Heart left ventricle (tissue), 16 donors: ENCODE results near the gene MTARC2. TPM values are rescaled to one million over a fixed set of nuclear protein-coding genes. Genes with fewer than 3 reads are reported as not detected.

Experiments used
- ATAC-seq, 4 donors: fragments of 200-7000 bp; cut with Tn5 transposase; one replicate each; pipeline ENCODE4 v1.9.1; 2020 to 2022; ENCODE audit warnings: moderate library complexity in 4 of 4, mild to moderate bottlenecking in 3 of 4, moderate number of reproducible peaks in 1 of 4
- DNase-seq, 5 donors: peaks; one replicate each; pipeline ENCODE4 v3.0.0-alpha.2; 2020
- H3K27ac ChIP-seq, 12 donors: fragments of 200-600 bp; sonication (generic) in 4 of 12; one replicate each; pipeline versions ENCODE4 v1.5.0 to v1.8.0; 2016 to 2022; ENCODE audit warnings: mild to moderate bottlenecking in 2 of 12
- H3K27me3 ChIP-seq, 9 donors: fragments of 200-600 bp; sonication (generic) in 2 of 9; one replicate each; pipeline versions ENCODE4 v1.5.1 to v1.8.0; 2016 to 2022; ENCODE audit warnings: mild to moderate bottlenecking in 3 of 9
- H3K36me3 ChIP-seq, 9 donors: fragments of 200-600 bp; sonication (generic) in 2 of 9; one replicate each; pipeline versions ENCODE4 v1.5.0 to v1.8.0; 2018 to 2022; ENCODE audit warnings: mild to moderate bottlenecking in 2 of 9
- H3K4me1 ChIP-seq, 12 donors: fragments of 200-600 bp; sonication (generic) in 4 of 12; one replicate each; pipeline versions ENCODE4 v1.5.0 to v1.8.0; 2016 to 2022; ENCODE audit warnings: mild to moderate bottlenecking in 3 of 12
- H3K4me3 ChIP-seq, 12 donors: fragments of 200-600 bp; sonication (generic) in 4 of 12; one replicate each; pipeline versions ENCODE4 v1.5.0 to v1.8.0; 2017 to 2022; ENCODE audit warnings: mild to moderate bottlenecking in 9 of 12, moderate library complexity in 4 of 12
- H3K9me3 ChIP-seq, 12 donors: fragments of 200-600 bp; sonication (generic) in 4 of 12; one replicate each; pipeline versions ENCODE4 v1.5.0 to v1.8.0; 2016 to 2022; ENCODE audit warnings: mild to moderate bottlenecking in 1 of 12
- CTCF ChIP-seq, 12 donors: fragments of 200-600 bp; sonication (generic) in 4 of 12; IDR thresholded peaks; one replicate each; pipeline versions ENCODE4 v1.5.0 to v1.8.0; 2018 to 2022; ENCODE audit warnings: antibody characterized with exemption in 12 of 12, mild to moderate bottlenecking in 5 of 12
- POLR2A ChIP-seq, 2 donors: fragments of 450-650 bp; IDR thresholded peaks; one replicate each; pipeline ENCODE4 v1.6.1; 2017; ENCODE audit warnings: antibody characterized with exemption in 2 of 2, mild to moderate bottlenecking in 2 of 2, moderate library complexity in 2 of 2
- WGBS, 4 donors: extraction: QIAGEN DNeasy Blood & Tissue Kit in 2 of 4; methylation state at CpG; one replicate each; pipeline versions ENCODE4 v1.1.5 to v1.1.7; 2013 to 2018; 5-methylcytosine and 5-hydroxymethylcytosine counted together
- intact Hi-C, 10 donors: fragments of 100-400 bp; cut with DNase I; formaldehyde crosslinking; loops; one replicate each; pipeline versions ENCODE4 v1.11.1 to v1.14.2; 2022
- polyA plus RNA-seq, 2 donors: library from polyadenylated mRNA; stranded (reverse); fragments of 200-250 nt; gene quantifications; one replicate each; pipeline ENCODE4 v1.2.3, GENCODE V29; 2013
- total RNA-seq, 9 donors: library from RNA; depleted of rRNA in 2 of 9; stranded (reverse); fragments of >200 nt in 2 of 9; fragmentation: NEBNext Ultra II Directional in 3 of 9; extraction: Animal tissue kit (Norgen Biotek cat#: 25700) in 3 of 9; gene quantifications; one replicate each; pipeline versions ENCODE4 v1.1.0 to v1.2.4, GENCODE V29; 2016 to 2023
- donor health status: ischemic (EF 13 %, LVEDD 7.1; RV severe dilation, severe dysfunction).
- donor health status: healthy with polysubstance abuse.
- donor health status: DM: no; HTN: yes; CAD: no.
- donor health status: DM: no; HTN: no; CAD: no.
- donor health status: ischemic (EF 25% LVEDD 6.9; RV normal size, moderate dysfunction).
- donor health status: ischemic (EF 25% LVEDD 5.7; RV mildly dilated, moderate dysfunction).
- donor health status: healthy.
- donor health status: DM: yes; HTN: yes; CAD: no.
- donor health status: ischemic (EF 35%, LVEDD 5.7; RV mildly dilated, moderate dysfunction).
- donor health status: nonischemic (EF 11% LVEDD 7.7; RV severe dilation, severe dysfunction).
- donor health status: DM: yes; HTN: yes; CAD: no.
- donor health status: PGD.
- donor health status: ischemic (EF 29% LVEDD 5.4; RV normal size, mild dysfunction).
- donor health status: nonischemic (EF 23%, LVEDD 6.1; RV moderate dilation, normal function).

MTARC2 gene
- total and polyA plus RNA-seq, 11 donors: 10.4 to 29.1 (median 20.3) TPM

DNA sequence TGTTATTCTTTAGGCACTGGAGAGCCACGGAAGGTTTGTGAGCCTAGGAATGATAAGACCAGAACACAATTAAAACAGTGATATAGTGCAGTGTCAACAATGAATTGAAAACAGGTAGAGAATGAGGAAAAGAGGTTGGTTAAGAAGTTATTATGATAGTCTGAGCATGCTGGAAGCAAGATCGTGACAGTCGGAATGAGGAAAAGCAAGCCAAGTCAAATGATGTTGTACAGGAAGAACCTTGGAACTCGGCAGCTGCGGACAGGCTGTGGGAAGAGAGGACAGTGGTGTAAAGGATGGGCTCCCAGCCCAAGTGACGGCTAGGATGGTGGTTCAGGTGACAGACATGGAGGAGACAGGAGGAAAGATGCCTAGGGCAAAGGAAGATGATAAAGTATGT lies 64.2 kb downstream of the MTARC2 start:
- intact Hi-C loops: loop anchor here in 8 of 10 donors (5.0 to 10.0 kb wide), 6 partner anchors 60 to 625 kb away; no protein-coding TSS in a partner anchor
- Histone ChIP-seq H3K4me1 (peaks cover 0 to 21% (median 7%) of the 10 kb centered on the region in 12 donors), H3K9me3 (no peaks in the 10 kb centered on the region), H3K27me3 (no peaks in the 10 kb centered on the region), H3K4me3 (no peak overlapping the region), H3K36me3 (peaks cover 0 to 25% (median 0%) of the 10 kb centered on the region in 9 donors), H3K27ac (no peak overlapping the region)
- TF ChIP-seq CTCF (IDR thresholded peaks at IDR 0.05): no peak
- no peak for TF ChIP-seq POLR2A (IDR thresholded peaks at IDR 0.05)
- DNase-seq (no peak), ATAC-seq (no peak)
- WGBS, 4 donors: 69 to 86% (median 73%) methylated on average over 6 of the region's 6 CpGs

GRCh38 chr1:220813013-220813412 lies 64.9 kb downstream of the MTARC2 start:
- Histone ChIP-seq H3K27ac (no peak overlapping the region), H3K4me1 (peaks cover 0 to 21% (median 7%) of the 10 kb centered on the region in 12 donors), H3K36me3 (peaks cover 0 to 25% (median 0%) of the 10 kb centered on the region in 9 donors), H3K4me3 (no peak overlapping the region), H3K27me3 (no peaks in the 10 kb centered on the region), H3K9me3 (no peaks in the 10 kb centered on the region)
- DNase-seq (no peak), ATAC-seq (no peak)
- 82 to 95% (median 89%) methylated on average over 12 of the region's 12 CpGs for WGBS, 4 donors
- TF ChIP-seq CTCF (IDR thresholded peaks at IDR 0.05): no peak
- TF ChIP-seq POLR2A (IDR thresholded peaks at IDR 0.05): no peak
- intact Hi-C loops: loop anchor here in 8 of 10 donors (5.0 to 10.0 kb wide), 6 partner anchors 59 to 624 kb away; no protein-coding TSS in a partner anchor

DNA sequence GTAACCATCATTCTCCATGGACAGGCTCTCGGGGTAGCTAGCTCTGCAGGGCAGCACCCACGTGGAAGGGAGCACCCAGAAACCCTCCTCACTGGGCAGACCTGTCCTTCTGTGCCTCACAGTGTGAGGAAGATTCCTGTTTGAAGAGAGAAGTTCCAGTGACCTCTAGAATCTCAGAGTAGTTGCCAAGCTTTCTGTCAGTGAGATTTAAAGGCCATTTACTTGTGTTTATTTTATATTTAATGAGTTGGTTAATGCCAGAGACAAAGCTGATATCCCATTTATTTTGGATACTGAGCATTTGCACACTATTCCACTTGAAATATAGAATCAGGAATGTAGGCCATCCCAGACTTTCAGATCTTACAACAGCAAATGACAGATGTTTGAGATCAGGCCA lies 67.3 kb downstream of the MTARC2 start:
- TF ChIP-seq CTCF (IDR thresholded peaks at IDR 0.05) (no peak), POLR2A (IDR thresholded peaks at IDR 0.05) (no peak)
- DNase-seq (no peak), ATAC-seq (no peak)
- Histone ChIP-seq H3K27ac (peak overlapping the region in 1 of 12 donors; percentile 12), H3K4me1 (peaks cover 0 to 8% (median 4%) of the 10 kb centered on the region in 12 donors), H3K4me3 (no peak overlapping the region), H3K27me3 (no peaks in the 10 kb centered on the region), H3K9me3 (peaks cover 0 to 3% (median 0%) of the 10 kb centered on the region in 12 donors), H3K36me3 (peaks cover 0 to 25% (median 0%) of the 10 kb centered on the region in 9 donors)
- intact Hi-C loops: loop anchor here in 2 of 10 donors (10.0 kb wide), 2 partner anchors 389 to 619 kb away; no protein-coding TSS in a partner anchor
- 93 to 96% (median 94%) methylated on average over 2 of the region's 2 CpGs for WGBS, 4 donors

DNA sequence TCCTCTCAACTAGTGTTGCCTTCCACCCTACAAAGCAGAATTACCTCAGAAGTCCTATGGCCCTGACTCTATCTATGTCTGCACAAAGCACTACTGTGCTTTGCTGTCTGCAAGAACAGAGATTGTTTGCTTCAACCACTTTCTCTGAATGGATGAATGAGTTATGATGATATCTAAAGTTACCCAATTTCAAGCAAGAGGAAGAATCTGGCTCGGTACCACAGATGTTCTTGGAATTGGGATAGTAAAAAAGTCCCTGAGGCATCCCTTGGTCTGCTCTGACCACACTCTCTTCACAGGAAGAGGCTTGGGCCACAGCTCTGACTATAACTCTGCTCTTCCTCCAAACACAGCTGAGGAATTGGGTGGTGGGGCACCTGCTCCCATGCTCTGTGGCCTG lies 69.8 kb downstream of the MTARC2 start:
- 84 to 100% (median 87%) methylated on average over 1 of the region's 1 CpG for WGBS, 4 donors
- Histone ChIP-seq H3K27me3 (no peaks in the 10 kb centered on the region), H3K36me3 (peaks cover 0 to 16% (median 0%) of the 10 kb centered on the region in 9 donors), H3K4me3 (no peak overlapping the region), H3K9me3 (peaks cover 0 to 3% (median 0%) of the 10 kb centered on the region in 12 donors), H3K27ac (peak overlapping the region in 1 of 12 donors; percentile 76), H3K4me1 (no peaks in the 10 kb centered on the region)
- intact Hi-C loops: loop anchor here in 2 of 10 donors (10.0 kb wide), 2 partner anchors 387 to 617 kb away; no protein-coding TSS in a partner anchor
- ATAC-seq: no peak
- DNase-seq: no peak
- TF ChIP-seq POLR2A (IDR thresholded peaks at IDR 0.05) (no peak), CTCF (IDR thresholded peaks at IDR 0.05) (no peak)
